Measurements from ENCODE around the gene LTBP3.

DNA sequence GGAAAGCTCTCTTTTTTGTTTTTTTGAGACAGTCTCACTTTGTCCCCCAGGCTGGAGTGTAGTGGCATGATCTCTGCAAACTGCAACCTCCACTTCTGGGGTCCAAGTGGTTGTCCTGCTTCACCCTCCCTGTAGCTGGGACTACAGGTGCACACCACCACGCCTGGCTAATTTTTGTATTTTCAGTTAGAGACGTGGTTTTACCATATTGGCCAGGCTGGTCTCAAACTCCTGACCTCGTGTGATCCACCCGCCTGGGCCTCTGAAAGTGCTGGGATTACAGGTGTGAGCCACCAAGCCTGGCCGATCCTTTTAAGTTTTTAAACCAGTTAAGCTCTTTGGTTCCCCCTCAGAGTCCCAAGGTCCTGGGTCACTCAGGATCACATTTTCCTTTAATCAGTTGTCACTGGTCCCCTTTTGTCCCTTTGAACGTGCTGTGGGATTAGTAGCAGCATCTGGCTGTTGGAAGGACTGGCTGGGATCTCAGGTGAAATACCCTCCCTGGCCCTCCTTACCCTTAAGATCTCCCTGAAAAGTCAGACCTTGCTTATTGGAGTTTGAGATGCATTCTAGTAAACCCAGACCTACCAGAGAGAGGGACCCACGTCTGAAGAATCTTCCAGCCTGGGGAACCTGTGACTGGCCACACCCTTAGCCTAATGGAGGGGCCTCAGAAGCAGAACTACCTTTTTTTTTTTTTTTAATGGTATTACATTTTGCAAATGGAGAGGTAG is 51.2 kb downstream of the LTBP3 start:
- TF ChIP-seq SMARCE1 (IDR thresholded peaks at IDR 0.05) (no peak; the same call in 1 of the 2 replicates), ZNF24 (IDR thresholded peaks at IDR 0.05) (no peak)
- TF ChIP-seq, protein P1, sequence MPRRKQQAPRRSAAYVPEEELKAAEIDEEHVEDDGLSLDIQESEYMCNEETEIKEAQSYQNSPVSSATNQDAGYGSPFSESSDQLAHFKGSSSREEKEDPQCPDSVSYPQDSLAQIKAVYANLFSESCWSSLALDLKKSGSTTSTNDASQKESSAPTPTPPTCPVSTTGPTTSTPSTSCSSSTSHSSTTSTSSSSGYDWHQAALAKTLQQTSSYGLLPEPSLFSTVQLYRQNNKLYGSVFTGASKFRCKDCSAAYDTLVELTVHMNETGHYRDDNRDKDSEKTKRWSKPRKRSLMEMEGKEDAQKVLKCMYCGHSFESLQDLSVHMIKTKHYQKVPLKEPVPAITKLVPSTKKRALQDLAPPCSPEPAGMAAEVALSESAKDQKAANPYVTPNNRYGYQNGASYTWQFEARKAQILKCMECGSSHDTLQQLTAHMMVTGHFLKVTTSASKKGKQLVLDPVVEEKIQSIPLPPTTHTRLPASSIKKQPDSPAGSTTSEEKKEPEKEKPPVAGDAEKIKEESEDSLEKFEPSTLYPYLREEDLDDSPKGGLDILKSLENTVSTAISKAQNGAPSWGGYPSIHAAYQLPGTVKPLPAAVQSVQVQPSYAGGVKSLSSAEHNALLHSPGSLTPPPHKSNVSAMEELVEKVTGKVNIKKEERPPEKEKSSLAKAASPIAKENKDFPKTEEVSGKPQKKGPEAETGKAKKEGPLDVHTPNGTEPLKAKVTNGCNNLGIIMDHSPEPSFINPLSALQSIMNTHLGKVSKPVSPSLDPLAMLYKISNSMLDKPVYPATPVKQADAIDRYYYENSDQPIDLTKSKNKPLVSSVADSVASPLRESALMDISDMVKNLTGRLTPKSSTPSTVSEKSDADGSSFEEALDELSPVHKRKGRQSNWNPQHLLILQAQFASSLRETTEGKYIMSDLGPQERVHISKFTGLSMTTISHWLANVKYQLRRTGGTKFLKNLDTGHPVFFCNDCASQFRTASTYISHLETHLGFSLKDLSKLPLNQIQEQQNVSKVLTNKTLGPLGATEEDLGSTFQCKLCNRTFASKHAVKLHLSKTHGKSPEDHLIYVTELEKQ (CRISPR knock-in tag; IDR thresholded peaks at IDR 0.05): no peak
